ENCODE data around the gene MRGPRE.
A peak's percentile ranks its signal among the peaks of the same experiment; 100 is the strongest.
"Not testable (repeated sequence)": the region's sequence is repeated elsewhere in the genome, so short reads cannot be mapped to it uniquely, and the experiment has no call there.

The MRGPRE gene

GRCh38 chr11:3231851-3232744 lies at the start of gene MRGPRE:
TSS of gene MRGPRE (minus strand) at chr11:3232417. CDS start at chr11:3228799, 3,618 bp downstream.
- DNase-seq (ENCODE audit: low read depth) = peak; percentile 20

GRCh38 chr11:3281146-3281545 lies 48.9 kb upstream of the MRGPRE start:
- DNase-seq (ENCODE audit: low read depth) = not testable (repeated sequence)

- DNase-seq (ENCODE audit: low read depth) = not testable (repeated sequence)
Observed at GRCh38 chr11:3280662-3281061, 48.4 kb upstream of the MRGPRE start.

- not testable (repeated sequence) for DNase-seq (ENCODE audit: low read depth)
Observed at GRCh38 chr11:3278922-3279321, 46.7 kb upstream of the MRGPRE start.

GRCh38 chr11:3273629-3274028 lies 41.4 kb upstream of the MRGPRE start:
- DNase-seq (ENCODE audit: low read depth) = not testable (repeated sequence)

GRCh38 chr11:3262548-3262947 lies 30.3 kb upstream of the MRGPRE start:
- DNase-seq (ENCODE audit: low read depth) = not testable (repeated sequence)

GRCh38 chr11:3261831-3262230 lies 29.6 kb upstream of the MRGPRE start:
- DNase-seq (ENCODE audit: low read depth) = not testable (repeated sequence)

- not testable (repeated sequence) for DNase-seq (ENCODE audit: low read depth)
Observed at GRCh38 chr11:3257509-3257908, 25.3 kb upstream of the MRGPRE start.

- DNase-seq (ENCODE audit: low read depth) = not testable (repeated sequence)
Observed at GRCh38 chr11:3255241-3255640, 23.0 kb upstream of the MRGPRE start.

GRCh38 chr11:3254773-3255172 lies 22.6 kb upstream of the MRGPRE start:
- not testable (repeated sequence) for DNase-seq (ENCODE audit: low read depth)

GRCh38 chr11:3245071-3245470 lies 12.9 kb upstream of the MRGPRE start:
- no peak for DNase-seq (ENCODE audit: low read depth)

- DNase-seq (ENCODE audit: low read depth) = no peak
Observed at GRCh38 chr11:3243880-3244279, 11.7 kb upstream of the MRGPRE start.

- DNase-seq (ENCODE audit: low read depth) = no peak
Observed at GRCh38 chr11:3237119-3237518, 4.9 kb upstream of the MRGPRE start.

- no peak for DNase-seq (ENCODE audit: low read depth)
Observed at GRCh38 chr11:3234846-3235245, 2.6 kb upstream of the MRGPRE start.

GRCh38 chr11:3232956-3233355 lies 739 bp upstream of the MRGPRE start:
- DNase-seq (ENCODE audit: low read depth) = no peak

- DNase-seq (ENCODE audit: low read depth) = no peak
Observed at GRCh38 chr11:3231550-3231850, 717 bp downstream of the MRGPRE start.

GRCh38 chr11:3230636-3231549 lies 1.3 kb downstream of the MRGPRE start:
- no peak for DNase-seq (ENCODE audit: low read depth)

GRCh38 chr11:3229673-3230630 lies 2.3 kb downstream of the MRGPRE start:
- no peak for DNase-seq (ENCODE audit: low read depth)

- no peak for DNase-seq (ENCODE audit: low read depth)
Observed at GRCh38 chr11:3228445-3228829, 3.8 kb downstream of the MRGPRE start.

GRCh38 chr11:3227568-3228444 lies 4.4 kb downstream of the MRGPRE start:
- DNase-seq (ENCODE audit: low read depth) = no peak

All from EH (cell line).